Stomach (tissue), 9 donors: ENCODE results near the gene STXBP6. TPM values are rescaled to one million over a fixed set of nuclear protein-coding genes. Genes with fewer than 3 reads are reported as not detected.

Experiments
- DNase-seq, 2 donors: peaks; one replicate each; pipeline versions ENCODE4 v3.0.0 to v3.0.0-alpha.2; 2013 to 2019
- H3K27ac ChIP-seq, 5 donors: fragments of 200-600 bp in 4 of 5; sonication (generic) in 4 of 5; one replicate each; pipeline ENCODE4 v1.5.1; 2013 to 2019; ENCODE audit warnings: mild to moderate bottlenecking in 1 of 5, moderate library complexity in 1 of 5
- H3K27me3 ChIP-seq, 3 donors: fragments of 200-600 bp; sonication (generic); one replicate each; pipeline ENCODE4 v1.5.1; 2017 to 2019; ENCODE audit warnings: mixed run types in 1 of 3
- H3K36me3 ChIP-seq, 4 donors: fragments of 200-600 bp; sonication (generic); 1 replicate in 3 of 4; 2 replicates in 1 of 4; pipeline ENCODE4 v1.5.1; 2016 to 2019
- H3K4me1 ChIP-seq, 4 donors: fragments of 200-600 bp; sonication (generic); one replicate each; pipeline ENCODE4 v1.5.1; 2016 to 2019
- H3K4me3 ChIP-seq, 4 donors: fragments of 200-600 bp; sonication (generic) in 3 of 4; one replicate each; pipeline ENCODE4 v1.5.1; 2016 to 2019; ENCODE audit warnings: mild to moderate bottlenecking in 1 of 4
- H3K9me3 ChIP-seq, 4 donors: fragments of 200-600 bp; sonication (generic); one replicate each; pipeline ENCODE4 v1.5.1; 2016 to 2019
- EP300 ChIP-seq: sonication (generic); formaldehyde crosslinking; IDR thresholded peaks from one replicate; pipeline ENCODE4 v1.6.1; 2017; ENCODE audit warnings: antibody characterized with exemption
- POLR2A ChIP-seq, 4 donors: fragments of 450-650 bp; IDR thresholded peaks; one replicate each; pipeline ENCODE4 v1.6.1; 2016; ENCODE audit warnings: antibody characterized with exemption in 4 of 4, control low read depth in 2 of 4, mild to moderate bottlenecking in 1 of 4, moderate library complexity in 1 of 4
- POLR2AphosphoS5 ChIP-seq, 3 donors: sonication (generic); formaldehyde crosslinking; IDR thresholded peaks; one replicate each; pipeline ENCODE4 v1.6.1; 2016; ENCODE audit warnings: antibody characterized with exemption in 3 of 3
- WGBS, 5 donors: extraction: QIAGEN DNeasy Blood & Tissue Kit in 3 of 5; methylation state at CpG; one replicate each; pipeline versions ENCODE4 v1.1.5 to v1.1.7; 2013 to 2018; 5-methylcytosine and 5-hydroxymethylcytosine counted together
- intact Hi-C: fragments of 100-400 bp; cut with DNase I; formaldehyde crosslinking; loops from one replicate; pipeline ENCODE4 v1.15.1; 2023; ENCODE audit warnings: low total_unique reads
- polyA plus RNA-seq, 3 donors: library from polyadenylated mRNA; stranded (reverse); fragments of 200-250 nt; gene quantifications; one replicate each; pipeline ENCODE4 v1.2.3, GENCODE V29; 2013
- total RNA-seq, 5 donors: library from RNA; depleted of rRNA; stranded (reverse); fragments of >200 nt; gene quantifications; one replicate each; pipeline versions ENCODE4 v1.1.0 to v1.2.3, GENCODE V29; 2014 to 2016
- TF ChIP-seq, protein P1 (sequence below), 7 experiments: fragments of 450-650 bp in 4 of 7; fragments of 200-600 bp in 3 of 7; sonication (generic) in 3 of 7; IDR thresholded peaks; one replicate each; pipeline ENCODE4 v1.5.1; 2016 to 2019; ENCODE audit warnings: antibody characterized with exemption in 7 of 7, control low read depth in 2 of 7, mild to moderate bottlenecking in 1 of 7
- donor health status: healthy with polysubstance abuse.
- donor health status: Bipolar disorder and iron deficiency.
- donor health status: healthy.

The STXBP6 gene
- total and polyA plus RNA-seq, 8 donors: 7.4 to 37.1 (median 15.2) TPM

DNA sequence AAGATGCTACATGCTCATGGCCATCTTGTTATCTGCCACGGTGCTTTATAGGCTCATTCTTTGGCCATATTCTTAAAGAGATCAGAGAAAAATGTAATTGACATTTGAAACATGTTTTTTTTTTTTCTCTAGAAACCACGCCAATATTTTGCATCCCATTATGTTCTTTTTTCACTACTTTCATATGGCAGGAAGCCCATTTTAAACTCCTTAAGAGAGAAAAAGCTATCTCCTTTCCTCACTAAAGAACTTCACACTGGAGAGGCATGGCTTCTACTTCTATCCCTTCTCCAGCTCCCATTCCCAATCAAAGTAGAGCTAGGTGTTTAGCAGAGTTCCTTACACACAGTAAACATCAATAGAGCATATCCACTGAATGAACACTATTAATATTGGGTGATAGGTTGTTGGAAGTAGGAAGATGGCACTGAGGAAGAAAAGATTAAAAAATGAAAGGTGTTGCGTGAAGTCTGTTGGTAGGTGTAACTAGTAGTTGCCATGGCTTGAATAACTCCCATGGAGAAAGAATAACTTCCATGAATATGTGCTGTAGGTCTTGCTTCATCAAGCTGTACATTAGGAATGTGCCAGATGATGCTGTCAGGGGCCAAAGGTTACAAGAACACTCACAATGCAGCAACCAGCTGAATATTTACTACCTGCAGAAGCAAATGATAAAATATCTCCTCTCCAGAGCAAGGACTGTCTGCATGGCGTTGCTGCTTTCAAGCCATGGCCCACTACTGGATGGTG is 178.8 kb downstream of the STXBP6 start:
- TF ChIP-seq, protein P1, sequence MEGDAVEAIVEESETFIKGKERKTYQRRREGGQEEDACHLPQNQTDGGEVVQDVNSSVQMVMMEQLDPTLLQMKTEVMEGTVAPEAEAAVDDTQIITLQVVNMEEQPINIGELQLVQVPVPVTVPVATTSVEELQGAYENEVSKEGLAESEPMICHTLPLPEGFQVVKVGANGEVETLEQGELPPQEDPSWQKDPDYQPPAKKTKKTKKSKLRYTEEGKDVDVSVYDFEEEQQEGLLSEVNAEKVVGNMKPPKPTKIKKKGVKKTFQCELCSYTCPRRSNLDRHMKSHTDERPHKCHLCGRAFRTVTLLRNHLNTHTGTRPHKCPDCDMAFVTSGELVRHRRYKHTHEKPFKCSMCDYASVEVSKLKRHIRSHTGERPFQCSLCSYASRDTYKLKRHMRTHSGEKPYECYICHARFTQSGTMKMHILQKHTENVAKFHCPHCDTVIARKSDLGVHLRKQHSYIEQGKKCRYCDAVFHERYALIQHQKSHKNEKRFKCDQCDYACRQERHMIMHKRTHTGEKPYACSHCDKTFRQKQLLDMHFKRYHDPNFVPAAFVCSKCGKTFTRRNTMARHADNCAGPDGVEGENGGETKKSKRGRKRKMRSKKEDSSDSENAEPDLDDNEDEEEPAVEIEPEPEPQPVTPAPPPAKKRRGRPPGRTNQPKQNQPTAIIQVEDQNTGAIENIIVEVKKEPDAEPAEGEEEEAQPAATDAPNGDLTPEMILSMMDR (IDR thresholded peaks at IDR 0.05): no peak
- TF ChIP-seq POLR2AphosphoS5 (IDR thresholded peaks at IDR 0.05) (no peak), POLR2A (IDR thresholded peaks at IDR 0.05) (no peak), EP300 (no peak)
- DNase-seq: no peak
- Histone ChIP-seq H3K4me3 (no peak overlapping the region), H3K4me1 (peaks cover 0 to 14% (median 7%) of the 10 kb centered on the region in 4 donors), H3K9me3 (no peaks in the 10 kb centered on the region), H3K36me3 (no peaks in the 10 kb centered on the region), H3K27me3 (no peaks in the 10 kb centered on the region), H3K27ac (no peak overlapping the region)
- intact Hi-C loops: no loop called here
- WGBS, 5 donors: 84 to 92% (median 89%) methylated on average over 4 of the region's 4 CpGs

DNA sequence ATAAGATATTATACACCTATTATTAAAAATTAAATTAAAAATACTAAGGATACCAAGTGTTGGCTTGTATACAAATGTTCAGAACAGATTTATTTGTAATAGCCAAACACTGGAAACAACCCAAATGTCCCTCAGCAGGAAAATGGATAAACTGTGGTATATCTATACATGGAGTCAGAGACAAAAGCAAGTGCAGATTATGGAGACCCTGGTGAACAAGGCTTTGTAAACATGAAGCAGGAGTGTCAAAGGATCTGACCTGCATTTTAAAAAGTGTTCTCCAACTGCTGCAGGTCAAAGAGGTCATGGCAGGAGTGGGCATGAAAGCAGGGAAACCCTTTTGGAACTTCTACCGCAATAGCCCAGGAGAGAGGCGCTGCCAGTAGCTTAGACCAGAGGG is 181.6 kb downstream of the STXBP6 start:
- intact Hi-C loops: no loop called here
- Histone ChIP-seq H3K4me3 (no peak overlapping the region), H3K27me3 (no peaks in the 10 kb centered on the region), H3K4me1 (no peaks in the 10 kb centered on the region), H3K9me3 (no peaks in the 10 kb centered on the region), H3K36me3 (no peaks in the 10 kb centered on the region), H3K27ac (no peak overlapping the region)
- WGBS, 5 donors: 98 to 100% (median 99%) methylated on average over 2 of the region's 2 CpGs
- DNase-seq: no peak
- TF ChIP-seq POLR2A (IDR thresholded peaks at IDR 0.05) (no peak), EP300 (no peak), POLR2AphosphoS5 (IDR thresholded peaks at IDR 0.05) (no peak)
- TF ChIP-seq, protein P1 (IDR thresholded peaks at IDR 0.05): no peak

DNA sequence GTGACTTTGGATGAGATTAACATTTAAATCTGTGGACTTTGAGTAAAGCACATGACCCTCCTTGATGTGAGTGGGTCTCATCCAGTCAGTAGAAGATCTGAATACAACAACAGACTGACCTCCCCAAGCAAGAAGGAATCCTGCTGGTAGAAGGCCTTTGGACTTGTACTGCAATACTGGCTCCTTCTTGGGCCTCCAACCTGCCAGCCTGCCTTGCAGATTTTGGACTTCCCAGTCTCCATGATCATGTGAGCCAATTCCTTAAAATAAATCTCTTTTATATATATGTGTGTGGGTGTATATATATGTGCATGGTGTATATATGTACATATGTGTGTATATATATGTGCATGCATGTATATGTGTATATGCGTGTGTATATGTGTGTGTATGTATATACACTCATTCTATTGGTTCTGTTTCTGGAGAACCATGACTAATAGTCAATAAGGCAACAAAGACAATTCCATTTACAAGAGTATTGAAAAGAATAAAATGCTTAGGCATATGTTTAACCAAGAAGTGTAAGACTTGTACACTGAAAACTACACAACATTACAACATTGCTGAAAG is 183.8 kb downstream of the STXBP6 start:
- H3K4me1 ChIP-seq: peaks cover 0 to 7% (median 2%) of the 10 kb centered on the region in 4 donors
- intact Hi-C loops: no loop called here
- H3K27ac ChIP-seq: no peak overlapping the region
- no peaks in the 10 kb centered on the region for H3K27me3 ChIP-seq
- no peak overlapping the region for H3K4me3 ChIP-seq
- 90 to 98% (median 95%) methylated on average over 1 of the region's 1 CpG for WGBS, 5 donors
- no peaks in the 10 kb centered on the region for H3K9me3 ChIP-seq
- DNase-seq: no peak
- no peak for TF ChIP-seq POLR2AphosphoS5 (IDR thresholded peaks at IDR 0.05)
- TF ChIP-seq, protein P1 (IDR thresholded peaks at IDR 0.05): no peak
- TF ChIP-seq EP300: no peak
- no peak for TF ChIP-seq POLR2A (IDR thresholded peaks at IDR 0.05)
- no peaks in the 10 kb centered on the region for H3K36me3 ChIP-seq

DNA sequence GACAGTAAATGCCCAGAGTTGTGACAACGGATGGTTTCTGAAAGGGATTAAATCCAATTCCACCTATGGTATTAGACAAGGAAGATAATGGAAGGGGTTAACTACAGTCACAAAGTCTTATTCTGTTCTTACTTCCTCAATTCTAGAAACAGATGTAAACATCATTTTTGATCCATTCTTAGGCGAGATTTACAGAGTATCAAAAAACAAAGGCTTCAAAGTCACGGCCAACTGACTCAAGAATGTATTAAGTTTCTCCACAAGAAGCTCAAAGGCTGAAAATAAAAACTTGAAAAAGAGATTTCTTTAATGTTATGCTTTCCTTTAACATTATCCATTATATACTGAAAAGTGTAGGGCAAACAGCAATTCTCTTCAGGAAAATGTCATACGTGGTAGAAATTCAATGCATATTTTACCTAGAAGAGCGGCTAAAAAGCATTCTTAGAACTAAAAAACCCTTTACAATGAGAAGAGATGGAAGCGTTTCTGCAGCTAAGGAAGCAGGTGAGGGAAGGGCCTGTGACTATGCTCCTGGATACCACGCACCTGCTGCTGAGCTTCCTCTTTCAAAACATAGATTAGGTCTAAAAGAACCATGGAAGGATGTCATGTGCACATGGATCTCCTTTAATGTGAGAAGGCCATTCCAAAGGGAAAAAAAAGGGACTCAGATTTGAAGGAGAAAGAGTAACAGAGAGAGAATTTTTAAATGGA is 185.8 kb downstream of the STXBP6 start:
- H3K9me3 ChIP-seq: no peaks in the 10 kb centered on the region
- no peak overlapping the region for H3K4me3 ChIP-seq
- no peak overlapping the region for H3K27ac ChIP-seq
- H3K27me3 ChIP-seq: no peaks in the 10 kb centered on the region
- TF ChIP-seq EP300 (no peak), POLR2A (IDR thresholded peaks at IDR 0.05) (no peak), POLR2AphosphoS5 (IDR thresholded peaks at IDR 0.05) (no peak)
- TF ChIP-seq, protein P1 (IDR thresholded peaks at IDR 0.05): no peak
- no peak for DNase-seq
- H3K36me3 ChIP-seq: no peaks in the 10 kb centered on the region
- intact Hi-C loops: no loop called here
- peaks cover 0 to 14% (median 2%) of the 10 kb centered on the region in 4 donors for H3K4me1 ChIP-seq
- 51 to 68% (median 61%) methylated on average over 7 of the region's 7 CpGs for WGBS, 5 donors
